HepG2 (cell line): Measurements from ENCODE around the gene MEF2B. TPM values are rescaled to one million over a fixed set of nuclear protein-coding genes. Genes with fewer than 3 reads are reported as not detected.

ENCODE experiments used
- FOXK1 ChIP-seq: sonication (generic); formaldehyde crosslinking; IDR thresholded peaks from 2 replicates; pipeline ENCODE4 v1.4.0; 2020; ENCODE audit warnings: low read depth, missing genetic modification reagents, borderline replicate concordance
- ISX ChIP-seq: sonication (generic); formaldehyde crosslinking; conservative IDR thresholded peaks from 2 replicates; pipeline ENCODE4 v1.5.0; 2020; ENCODE audit warnings: missing genetic modification reagents
- MAFF ChIP-seq: IDR thresholded peaks from 2 replicates; pipeline ENCODE4 v1.6.1; 2011; ENCODE audit warnings: low read depth, low read length, improper control_type of control experiment
- NFIC ChIP-seq: IDR thresholded peaks from 2 replicates; pipeline ENCODE4 v1.6.1; 2012; ENCODE audit warnings: mild to moderate bottlenecking, low read length, inconsistent platforms
- RAD51 ChIP-seq: fragments of 450-650 bp; IDR thresholded peaks from 2 replicates; pipeline ENCODE4 v1.6.1; 2016; ENCODE audit warnings: borderline replicate concordance
- RARG ChIP-seq: sonication (generic); formaldehyde crosslinking; IDR thresholded peaks from 2 replicates; pipeline ENCODE4 v1.4.0; 2020; ENCODE audit warnings: low read depth, mild to moderate bottlenecking, missing genetic modification reagents
- SALL1 ChIP-seq: sonication (generic); formaldehyde crosslinking; IDR thresholded peaks from 2 replicates; pipeline ENCODE4 v1.8.0; 2022; ENCODE audit warnings: mild to moderate bottlenecking, missing genetic modification reagents
- SP2 ChIP-seq: sonication (generic); formaldehyde crosslinking; IDR thresholded peaks from 2 replicates; pipeline ENCODE4 v1.5.1; 2020; ENCODE audit warnings: mild to moderate bottlenecking, missing genetic modification reagents
- THAP9 ChIP-seq: sonication (generic); formaldehyde crosslinking; IDR thresholded peaks from 2 replicates; pipeline ENCODE4; 2020; ENCODE audit warnings: missing genetic modification reagents, mild to moderate bottlenecking, borderline replicate concordance
- ZNF101 ChIP-seq: sonication (generic); formaldehyde crosslinking; IDR thresholded peaks from 2 replicates; pipeline ENCODE4 v1.4.0; 2020; ENCODE audit warnings: mild to moderate bottlenecking, low read depth, missing genetic modification reagents, borderline replicate concordance
- ZNF18 ChIP-seq: sonication (generic); formaldehyde crosslinking; IDR thresholded peaks from 2 replicates; pipeline ENCODE4 v1.8.0; 2022; ENCODE audit warnings: mild to moderate bottlenecking, missing genetic modification reagents; ENCODE audit not compliant: insufficient replicate concordance
- ZNF225 ChIP-seq: sonication (generic); formaldehyde crosslinking; IDR thresholded peaks from 2 replicates; pipeline ENCODE4 v1.4.0; 2020; ENCODE audit warnings: mild to moderate bottlenecking, missing genetic modification reagents
- ZNF276 ChIP-seq: sonication (generic); formaldehyde crosslinking; IDR thresholded peaks from 2 replicates; pipeline ENCODE4 v1.4.0; 2020; ENCODE audit warnings: mild to moderate bottlenecking, low read depth, missing genetic modification reagents
- ZNF329 ChIP-seq: sonication (generic); formaldehyde crosslinking; IDR thresholded peaks from 2 replicates; pipeline ENCODE4 v1.9.0; 2021; ENCODE audit warnings: low read depth, mild to moderate bottlenecking, missing genetic modification reagents
- ZNF431 ChIP-seq: sonication (generic); formaldehyde crosslinking; IDR thresholded peaks from 2 replicates; pipeline ENCODE4 v1.9.0; 2022; ENCODE audit warnings: missing genetic modification reagents, low read depth, mild to moderate bottlenecking, borderline replicate concordance
- ZNF546 ChIP-seq: sonication (generic); formaldehyde crosslinking; conservative IDR thresholded peaks from 2 replicates; pipeline ENCODE4 v1.8.1; 2023; ENCODE audit warnings: mild to moderate bottlenecking, missing genetic modification reagents
- ZNF781 ChIP-seq: sonication (generic); formaldehyde crosslinking; IDR thresholded peaks from 2 replicates; pipeline ENCODE4 v1.5.1; 2020; ENCODE audit warnings: borderline replicate concordance, mild to moderate bottlenecking, missing genetic modification reagents; ENCODE audit errors: not compliant biosample characterization
- ZSCAN29 ChIP-seq: sonication (generic); formaldehyde crosslinking; conservative IDR thresholded peaks from 2 replicates; pipeline ENCODE4 v1.4.0; 2020; ENCODE audit warnings: mild to moderate bottlenecking, missing genetic modification reagents
- polyA plus RNA-seq, 8 experiments: library from polyadenylated mRNA; depleted of rRNA in 3 of 8; stranded (reverse) in 7 of 8; unstranded in 1 of 8; fragments of >200 nt; fragmentation: Illumina TruSeq in 4 of 8; extraction: Trizol in 4 of 8; gene quantifications; 2 replicates each; pipeline versions ENCODE4 v1.2.1 to v1.2.3, GENCODE V29; 2011 to 2016; ENCODE audit warnings: low read depth in 4 of 8, missing spikeins in 1 of 8, mixed read lengths in 1 of 8; ENCODE audit not compliant: insufficient read depth in 1 of 8
- total RNA-seq, 5 experiments: library from RNA; depleted of rRNA; stranded (reverse); fragments of >200 nt; fragmentation: Illumina TruSeq; extraction: Trizol; gene quantifications; 2 replicates each; pipeline ENCODE4 v1.2.3, GENCODE V29; 2016; ENCODE audit warnings: low read depth in 1 of 5
- TF ChIP-seq, protein P1 (sequence below): sonication (generic); formaldehyde crosslinking; IDR thresholded peaks from 2 replicates; pipeline ENCODE4 v1.8.1; 2023; ENCODE audit warnings: mild to moderate bottlenecking, missing genetic modification reagents
- TF ChIP-seq, protein P2 (sequence below): sonication (generic); formaldehyde crosslinking; IDR thresholded peaks from 2 replicates; pipeline ENCODE4 v1.5.0; 2020; ENCODE audit warnings: missing genetic modification reagents

Gene MEF2B
- total and polyA plus RNA-seq, 2 of the 13 experiments (the other 11 are each of a cell fraction or from before 2014, with no cell fraction given) = 1.2 to 1.7 TPM

- TF ChIP-seq ZNF18 (CRISPR knock-in tag) (no peak), ZNF276 (0 out of 2 replicates have a peak, but pooled peaks have one; percentile 32), SP2 (CRISPR knock-in tag) (peak; percentile 98), SALL1 (peak; percentile 82), ZNF431 (no peak), RAD51 (no peak), ZNF546 (CRISPR knock-in tag) (no peak), ZNF101 (CRISPR knock-in tag) (no peak), ZSCAN29 (CRISPR knock-in tag) (0 out of 2 replicates have a peak, but pooled peaks have one; percentile 41), THAP9 (peak; percentile 39; the same call in 1 of the 2 replicates), ZNF329 (CRISPR knock-in tag) (no peak), ZNF225 (no peak; the same call in 1 of the 2 replicates), MAFF (0 out of 2 replicates have a peak, but pooled peaks have one; percentile 1), FOXK1 (CRISPR knock-in tag) (no peak), RARG (CRISPR knock-in tag) (no peak), ISX (CRISPR knock-in tag) (0 out of 2 replicates have a peak, but pooled peaks have one; percentile 9), ZNF781 (CRISPR knock-in tag) (peak; percentile 73), NFIC (no peak)
- TF ChIP-seq, protein P1, sequence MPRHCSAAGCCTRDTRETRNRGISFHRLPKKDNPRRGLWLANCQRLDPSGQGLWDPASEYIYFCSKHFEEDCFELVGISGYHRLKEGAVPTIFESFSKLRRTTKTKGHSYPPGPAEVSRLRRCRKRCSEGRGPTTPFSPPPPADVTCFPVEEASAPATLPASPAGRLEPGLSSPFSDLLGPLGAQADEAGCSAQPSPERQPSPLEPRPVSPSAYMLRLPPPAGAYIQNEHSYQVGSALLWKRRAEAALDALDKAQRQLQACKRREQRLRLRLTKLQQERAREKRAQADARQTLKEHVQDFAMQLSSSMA = 0 out of 2 replicates have a peak, but pooled peaks have one; percentile 71
- TF ChIP-seq, protein P2, sequence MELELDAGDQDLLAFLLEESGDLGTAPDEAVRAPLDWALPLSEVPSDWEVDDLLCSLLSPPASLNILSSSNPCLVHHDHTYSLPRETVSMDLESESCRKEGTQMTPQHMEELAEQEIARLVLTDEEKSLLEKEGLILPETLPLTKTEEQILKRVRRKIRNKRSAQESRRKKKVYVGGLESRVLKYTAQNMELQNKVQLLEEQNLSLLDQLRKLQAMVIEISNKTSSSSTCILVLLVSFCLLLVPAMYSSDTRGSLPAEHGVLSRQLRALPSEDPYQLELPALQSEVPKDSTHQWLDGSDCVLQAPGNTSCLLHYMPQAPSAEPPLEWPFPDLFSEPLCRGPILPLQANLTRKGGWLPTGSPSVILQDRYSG (CRISPR knock-in tag) = 0 out of 2 replicates have a peak, but pooled peaks have one; percentile 66
Measured at GRCh38 chr19:19138109-19138981, 31.7 kb downstream of the MEF2B start, which contains the start of gene TMEM161A (continued).
